ENCODE measurements around the gene TMSB15B. TPM values are rescaled to one million over a fixed set of nuclear protein-coding genes. Genes with fewer than 3 reads are reported as not detected.
"Not testable (repeated sequence)": the region's sequence is repeated elsewhere in the genome, so short reads cannot be mapped to it uniquely, and the experiment has no call there.

TMSB15B gene
- total RNA-seq = 1 to 10 TPM; 1.0 to 4.9 (median 1.8) TPM

DNA sequence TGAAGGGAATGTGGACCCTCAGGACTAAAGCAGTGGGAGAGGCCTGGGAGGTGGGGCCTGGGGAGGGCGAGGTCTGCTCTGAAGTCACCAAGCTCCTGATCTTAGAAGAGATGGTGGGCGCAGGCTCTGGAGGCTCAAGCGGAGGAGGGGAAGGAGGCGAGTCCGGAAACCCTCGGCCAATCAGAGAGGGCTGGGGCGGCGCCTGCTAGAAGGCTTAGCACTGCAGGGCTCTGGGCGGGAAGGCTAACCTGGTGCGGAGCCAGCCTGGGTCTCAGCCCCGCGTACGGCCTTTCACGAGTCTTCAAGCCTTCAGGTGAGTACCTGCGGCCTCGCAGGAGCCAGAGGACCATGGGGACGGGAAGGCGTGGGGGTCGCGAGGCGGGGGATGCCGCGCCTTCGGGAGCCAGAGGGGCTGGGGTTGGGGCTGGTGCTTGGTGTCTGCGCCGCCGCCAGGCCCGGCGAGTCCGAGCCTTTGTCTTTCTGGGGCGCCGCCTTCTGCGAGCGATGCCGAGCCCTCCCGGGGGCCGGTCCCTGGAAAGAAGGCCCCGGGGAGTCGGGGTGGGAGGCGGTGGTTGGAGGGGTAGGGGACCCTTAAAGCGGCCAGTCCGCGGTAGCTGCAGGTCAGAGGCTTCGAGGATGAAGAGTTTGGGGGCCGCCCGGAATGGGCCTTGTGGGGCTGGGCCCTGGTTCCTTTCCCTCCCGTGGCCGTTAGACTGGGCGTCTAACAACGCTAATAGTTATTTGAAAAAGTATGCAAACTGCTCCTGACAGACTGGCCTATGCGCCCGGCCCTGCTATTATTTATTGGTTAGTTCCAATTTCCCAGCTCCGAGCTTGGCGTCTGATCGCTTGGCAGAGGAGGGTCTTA lies at the start of gene TMSB15B:
TMSB15B (plus strand) TSS at position 217 of the 868 bp plus-strand sequence.
- H3K27me3 ChIP-seq, H3K9me3 ChIP-seq, H3K4me1 ChIP-seq, H3K27ac ChIP-seq, DNase-seq, H3K36me3 ChIP-seq, H3K4me3 ChIP-seq: not testable (repeated sequence)
- ATAC-seq (ENCODE audit: low FRiP score in 2 of 2) = peak; percentile 73 to 92
- no CpG with 5 or more reads among the region's 55 CpGs for WGBS, 2 donors

DNA sequence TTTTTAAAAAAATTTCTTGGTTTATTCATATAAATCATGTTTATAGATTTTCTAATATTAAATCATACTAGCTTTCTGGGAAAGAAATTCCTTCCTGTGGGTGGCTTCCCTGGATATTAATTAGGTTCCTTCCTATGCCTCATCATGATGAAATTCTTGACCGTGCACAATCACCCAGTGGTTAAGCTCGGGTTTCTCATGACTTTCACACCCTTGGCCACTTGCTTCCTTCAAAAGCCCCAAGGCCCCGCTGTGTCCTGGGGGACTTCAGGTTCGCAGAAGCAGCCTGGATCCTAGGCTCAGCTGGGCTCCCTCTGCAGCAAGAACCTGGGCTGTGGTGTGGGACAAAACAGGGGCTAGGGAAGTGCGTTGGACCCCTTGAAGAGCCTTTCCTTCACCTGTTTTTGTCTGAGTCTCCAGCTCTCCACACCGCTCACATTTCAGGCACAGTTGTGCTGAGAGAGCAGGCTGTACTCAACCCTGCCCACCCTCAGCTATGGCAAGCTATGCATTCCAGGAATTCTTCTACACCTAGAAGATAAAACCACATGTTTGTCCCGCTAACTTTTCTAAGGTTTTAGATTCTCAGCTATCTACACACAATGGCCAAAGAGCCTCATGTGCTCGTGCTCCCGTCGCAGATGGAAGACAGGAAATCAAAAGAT lies 48.9 kb upstream of the TMSB15B start:
- no peak for DNase-seq
- 65 to 75% methylated on average over 8 to 10 of the region's 10 CpGs for WGBS, 2 donors
- Histone ChIP-seq H3K9me3 (no peaks in the 10 kb centered on the region), H3K4me3 (no peak overlapping the region), H3K36me3 (no peaks in the 10 kb centered on the region), H3K27ac (no peak overlapping the region), H3K4me1 (no peaks in the 10 kb centered on the region), H3K27me3 (no peaks in the 10 kb centered on the region)
- ATAC-seq (ENCODE audit: low FRiP score in 2 of 2) = no peak
- TF ChIP-seq POLR2A (IDR thresholded peaks at IDR 0.05) (no peak), POLR2AphosphoS5 (IDR thresholded peaks at IDR 0.05) (no peak), EP300 (IDR thresholded peaks at IDR 0.05) (no peak)
- TF ChIP-seq, protein P1, sequence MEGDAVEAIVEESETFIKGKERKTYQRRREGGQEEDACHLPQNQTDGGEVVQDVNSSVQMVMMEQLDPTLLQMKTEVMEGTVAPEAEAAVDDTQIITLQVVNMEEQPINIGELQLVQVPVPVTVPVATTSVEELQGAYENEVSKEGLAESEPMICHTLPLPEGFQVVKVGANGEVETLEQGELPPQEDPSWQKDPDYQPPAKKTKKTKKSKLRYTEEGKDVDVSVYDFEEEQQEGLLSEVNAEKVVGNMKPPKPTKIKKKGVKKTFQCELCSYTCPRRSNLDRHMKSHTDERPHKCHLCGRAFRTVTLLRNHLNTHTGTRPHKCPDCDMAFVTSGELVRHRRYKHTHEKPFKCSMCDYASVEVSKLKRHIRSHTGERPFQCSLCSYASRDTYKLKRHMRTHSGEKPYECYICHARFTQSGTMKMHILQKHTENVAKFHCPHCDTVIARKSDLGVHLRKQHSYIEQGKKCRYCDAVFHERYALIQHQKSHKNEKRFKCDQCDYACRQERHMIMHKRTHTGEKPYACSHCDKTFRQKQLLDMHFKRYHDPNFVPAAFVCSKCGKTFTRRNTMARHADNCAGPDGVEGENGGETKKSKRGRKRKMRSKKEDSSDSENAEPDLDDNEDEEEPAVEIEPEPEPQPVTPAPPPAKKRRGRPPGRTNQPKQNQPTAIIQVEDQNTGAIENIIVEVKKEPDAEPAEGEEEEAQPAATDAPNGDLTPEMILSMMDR (IDR thresholded peaks at IDR 0.05) = no peak

DNA sequence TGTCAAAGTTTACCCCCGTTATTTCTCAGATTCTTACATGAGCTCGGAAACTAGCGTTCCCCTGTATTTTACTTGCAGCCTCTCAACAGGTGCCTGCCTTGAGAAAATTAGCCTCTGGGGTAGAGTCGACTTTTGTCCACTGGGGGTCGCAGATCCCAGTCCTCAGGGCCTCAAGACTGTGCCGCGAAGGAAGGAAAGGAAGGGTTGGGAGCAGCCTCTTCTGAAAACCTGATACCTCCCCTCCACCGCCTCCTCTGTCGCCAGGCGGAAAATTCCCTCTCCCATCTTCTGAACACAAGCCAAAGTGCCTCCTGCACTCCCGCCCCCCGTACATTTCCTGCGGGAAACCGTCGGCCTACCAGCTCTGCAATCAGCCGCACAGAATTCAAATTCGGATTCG lies 44.4 kb upstream of the TMSB15B start:
- ATAC-seq (ENCODE audit: low FRiP score in 2 of 2) = peak; percentile 73 to 85
- WGBS, 2 donors = 0 to 22% methylated on average over 9 to 18 of the region's 18 CpGs
- Histone ChIP-seq H3K27me3 (peaks cover 0 to 3% (median 0%) of the 10 kb centered on the region in 4 donors), H3K4me1 (no peaks in the 10 kb centered on the region), H3K9me3 (no peaks in the 10 kb centered on the region), H3K36me3 (no peaks in the 10 kb centered on the region), H3K27ac (peak overlapping the region in 2 of 4 donors; percentile 72 to 83), H3K4me3 (peak overlapping the region; percentile 32 to 66 (median 58))
- peak in 1 of 2 donors; percentile 40 for DNase-seq
- TF ChIP-seq POLR2AphosphoS5 (IDR thresholded peaks at IDR 0.05) (no peak), EP300 (IDR thresholded peaks at IDR 0.05) (no peak), POLR2A (IDR thresholded peaks at IDR 0.05) (no peak)
- TF ChIP-seq, protein P1 (IDR thresholded peaks at IDR 0.05) = peak; percentile 8 to 44 (median 26)

DNA sequence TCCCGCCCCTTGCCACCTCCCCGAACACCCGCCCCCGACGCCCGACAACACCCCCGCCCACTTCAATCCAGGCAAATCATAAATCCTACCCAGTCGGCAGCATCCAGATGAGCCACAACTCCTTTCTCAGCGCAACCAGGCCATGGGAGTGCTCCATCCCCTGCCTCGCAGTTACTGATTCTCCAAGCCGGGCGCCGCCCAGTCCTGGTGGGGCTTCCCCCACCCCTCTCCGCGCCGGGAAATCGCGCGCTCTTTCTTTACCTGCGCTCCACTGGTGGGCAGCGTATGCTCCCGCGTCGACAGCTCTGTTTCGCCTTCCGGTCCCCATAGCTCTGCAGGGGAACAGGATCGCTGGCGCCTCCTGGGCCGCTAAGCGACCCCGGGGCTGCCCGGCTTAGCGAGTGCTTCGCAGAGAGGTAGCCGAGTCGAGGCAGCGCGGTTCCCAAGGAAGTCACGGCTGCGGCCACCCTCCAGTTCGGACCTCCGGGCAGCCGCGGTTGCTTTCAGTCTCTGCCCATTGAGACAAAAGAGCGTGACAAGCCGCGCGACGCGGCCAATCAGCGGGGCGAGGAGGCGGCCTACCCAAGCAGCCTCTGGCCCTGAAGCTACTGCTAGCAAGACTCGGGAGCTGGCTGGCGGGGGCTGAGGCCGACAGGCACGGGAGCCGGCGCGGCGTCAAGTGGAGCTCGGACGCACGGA lies 43.7 kb upstream of the TMSB15B start:
- 22% methylated on average over 50 of the region's 64 CpGs; no CpG with 5 or more reads in 1 of the 2 donors for whole genome bisulfite sequencing, 2 donors
- ATAC-seq (ENCODE audit: low FRiP score in 2 of 2) = peak; percentile 81 to 96
- TF ChIP-seq EP300 (IDR thresholded peaks at IDR 0.05) (no peak), POLR2AphosphoS5 (IDR thresholded peaks at IDR 0.05) (no peak), POLR2A (IDR thresholded peaks at IDR 0.05) (no peak)
- TF ChIP-seq, protein P1 (IDR thresholded peaks at IDR 0.05) = no peak

DNA sequence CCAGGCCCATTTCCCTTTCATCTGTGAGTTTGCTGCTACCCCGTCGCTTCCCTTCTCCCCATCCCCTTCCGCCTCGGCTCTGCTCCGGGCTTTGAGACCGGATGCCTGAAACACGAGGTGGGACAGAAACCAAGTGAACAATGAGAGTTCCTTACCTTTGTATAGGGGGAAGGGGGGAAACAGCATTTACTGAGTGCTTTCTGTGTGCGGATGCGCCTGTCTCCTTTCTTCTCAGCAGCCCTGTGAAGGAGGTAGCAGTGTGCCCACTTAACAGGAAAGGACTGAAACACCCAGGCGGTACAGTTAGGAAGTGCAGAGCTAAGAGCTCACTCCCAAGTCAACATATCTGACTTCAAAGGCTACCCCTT lies 43.2 kb upstream of the TMSB15B start:
- no peak for DNase-seq
- Histone ChIP-seq H3K27ac (peak overlapping the region; percentile 67 to 83 (median 74)), H3K9me3 (no peaks in the 10 kb centered on the region), H3K27me3 (peaks cover 0 to 3% (median 0%) of the 10 kb centered on the region in 4 donors), H3K36me3 (no peaks in the 10 kb centered on the region), H3K4me3 (peak overlapping the region in 3 of 4 donors; percentile 53 to 66 (median 62)), H3K4me1 (no peaks in the 10 kb centered on the region)
- WGBS, 2 donors = 0 to 33% methylated on average over 1 to 10 of the region's 10 CpGs
- TF ChIP-seq EP300 (IDR thresholded peaks at IDR 0.05) (no peak), POLR2A (IDR thresholded peaks at IDR 0.05) (no peak), POLR2AphosphoS5 (IDR thresholded peaks at IDR 0.05) (no peak)
- TF ChIP-seq, protein P1 (IDR thresholded peaks at IDR 0.05) = peak in 5 of 6 experiments; percentile 23 to 49 (median 28)
- peak; percentile 38 to 84 for ATAC-seq (ENCODE audit: low FRiP score in 2 of 2)

More for the DNA sequence above, 43.7 kb upstream of the TMSB15B start:
- Histone ChIP-seq H3K27ac (peak overlapping the region; percentile 67 to 83 (median 74)), H3K4me3 (peak overlapping the region; percentile 32 to 66 (median 58)), H3K36me3 (no peaks in the 10 kb centered on the region), H3K4me1 (no peaks in the 10 kb centered on the region), H3K9me3 (no peaks in the 10 kb centered on the region), H3K27me3 (peaks cover 0 to 3% (median 0%) of the 10 kb centered on the region in 4 donors)
- DNase-seq = peak; percentile 65 to 93

DNA sequence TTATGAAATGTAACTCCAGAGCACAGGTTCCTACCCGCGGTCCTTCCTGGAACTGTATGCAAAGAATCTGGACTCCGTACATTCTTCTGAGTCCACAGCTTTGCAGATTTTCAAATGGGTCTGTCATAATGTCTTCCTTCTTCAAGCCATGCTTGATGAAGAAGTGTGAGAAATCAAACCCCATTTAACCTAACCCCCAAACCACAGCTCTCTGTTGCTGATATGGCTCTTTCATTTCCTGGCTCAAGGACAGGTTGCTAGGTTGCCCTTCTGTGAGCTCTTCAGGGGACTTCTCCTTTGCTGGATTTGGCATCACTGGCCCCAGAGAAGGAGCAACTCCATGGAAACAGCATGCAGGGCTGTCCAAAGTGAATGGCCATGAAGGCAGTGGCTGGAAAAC lies 41.9 kb upstream of the TMSB15B start:
- not testable (repeated sequence) for ATAC-seq (ENCODE audit: low FRiP score in 2 of 2); H3K36me3 ChIP-seq; H3K4me3 ChIP-seq; DNase-seq; H3K9me3 ChIP-seq; H3K27ac ChIP-seq; H3K27me3 ChIP-seq; H3K4me1 ChIP-seq
- 76 to 81% methylated on average over 3 of the region's 3 CpGs for WGBS, 2 donors

Data from upper lobe of left lung (tissue), 6 donors.